GM19193 (cell line): Measurements from ENCODE around the gene HTRA1.

Experiments
- POLR2A ChIP-seq: IDR thresholded peaks from 4 replicates; pipeline ENCODE4 v1.6.1; 2011; ENCODE audit not compliant: insufficient read depth, insufficient read length; ENCODE audit errors: extremely low read depth

Gene HTRA1

GRCh38 chr10:122531261-122531660, 69.9 kb downstream of the HTRA1 start:
- TF ChIP-seq POLR2A, result no peak

- no peak for TF ChIP-seq POLR2A
These were observed 70.6 kb downstream of the HTRA1 start for GRCh38 chr10:122531939-122532338.

- no peak for TF ChIP-seq POLR2A
These were observed 71.4 kb downstream of the HTRA1 start for GRCh38 chr10:122532601-122533296.

GRCh38 chr10:122537545-122537944, 76.2 kb downstream of the HTRA1 start:
- no peak for TF ChIP-seq POLR2A

GRCh38 chr10:122541541-122542002, 80.2 kb downstream of the HTRA1 start:
- TF ChIP-seq POLR2A, result no peak

- TF ChIP-seq POLR2A, result no peak
These were observed 82.5 kb downstream of the HTRA1 start for GRCh38 chr10:122543676-122544445.

GRCh38 chr10:122544493-122544892, 83.1 kb downstream of the HTRA1 start:
- no peak for TF ChIP-seq POLR2A

- no peak for TF ChIP-seq POLR2A
These were observed 84.9 kb downstream of the HTRA1 start for GRCh38 chr10:122546242-122546641.

- no peak for TF ChIP-seq POLR2A
These were observed 87.2 kb downstream of the HTRA1 start for GRCh38 chr10:122548407-122549085.

- no peak for TF ChIP-seq POLR2A
These were observed 88.3 kb downstream of the HTRA1 start for GRCh38 chr10:122549636-122550035.

- no peak for TF ChIP-seq POLR2A
These were observed 89.1 kb downstream of the HTRA1 start for GRCh38 chr10:122550427-122550826.

- no peak for TF ChIP-seq POLR2A
These were observed 89.6 kb downstream of the HTRA1 start for GRCh38 chr10:122550983-122551382.

GRCh38 chr10:122551450-122551849, 90.1 kb downstream of the HTRA1 start:
- TF ChIP-seq POLR2A, result no peak

GRCh38 chr10:122553341-122553740, 92.0 kb downstream of the HTRA1 start:
- TF ChIP-seq POLR2A, result no peak
